Transverse colon (tissue), 4 donors: ENCODE results near the gene CDHR3. TPM values are rescaled to one million over a fixed set of nuclear protein-coding genes. Genes with fewer than 3 reads are reported as not detected.

Experiments
- DNase-seq: peaks from one replicate; pipeline ENCODE4 v3.0.0-alpha.2; 2019
- H3K27ac ChIP-seq, 4 donors: fragments of 200-600 bp; sonication (generic); 2 replicates each; pipeline ENCODE4 v1.5.1; 2016 to 2018; ENCODE audit warnings: inconsistent platforms in 4 of 4
- H3K27me3 ChIP-seq: fragments of 200-600 bp; sonication (generic); 2 replicates; pipeline ENCODE4 v1.5.1; 2017; ENCODE audit warnings: inconsistent platforms
- H3K36me3 ChIP-seq, 4 donors: fragments of 200-600 bp; sonication (generic); 2 replicates each; pipeline ENCODE4 v1.5.1; 2017 to 2019; ENCODE audit warnings: inconsistent platforms in 4 of 4
- H3K4me1 ChIP-seq, 4 donors: fragments of 200-600 bp; sonication (generic); 2 replicates each; pipeline ENCODE4 v1.5.1; 2017 to 2020; ENCODE audit warnings: inconsistent platforms in 4 of 4
- H3K4me3 ChIP-seq, 4 donors: fragments of 200-600 bp; sonication (generic); 1 replicate in 1 of 4; 2 replicates in 3 of 4; pipeline versions ENCODE4 v1.5.1 to v1.6.1; 2017 to 2019; ENCODE audit warnings: inconsistent platforms in 4 of 4
- H3K9me3 ChIP-seq, 2 donors: fragments of 200-600 bp; sonication (generic); 2 replicates each; pipeline ENCODE4 v1.5.1; 2017 to 2019; ENCODE audit warnings: inconsistent platforms in 2 of 2
- CTCF ChIP-seq, 5 experiments: fragments of 200-600 bp in 3 of 5; fragments of 450-650 bp in 2 of 5; sonication (generic) in 3 of 5; IDR thresholded peaks; 1 replicate in 2 of 5; 2 replicates in 3 of 5; pipeline ENCODE4 v1.5.1; 2016 to 2017; ENCODE audit warnings: antibody characterized with exemption in 5 of 5, inconsistent platforms in 3 of 5, mild to moderate bottlenecking in 2 of 5, moderate library complexity in 1 of 5
- EP300 ChIP-seq: sonication (generic); formaldehyde crosslinking; IDR thresholded peaks from one replicate; pipeline ENCODE4 v1.6.1; 2017; ENCODE audit warnings: antibody characterized with exemption, low read depth
- POLR2A ChIP-seq: fragments of 450-650 bp; IDR thresholded peaks from one replicate; pipeline ENCODE4 v1.6.1; 2016; ENCODE audit warnings: antibody characterized with exemption, mild to moderate bottlenecking, moderate library complexity
- POLR2AphosphoS5 ChIP-seq, 3 donors: sonication (generic); formaldehyde crosslinking; IDR thresholded peaks; one replicate each; pipeline ENCODE4 v1.6.1; 2016; ENCODE audit warnings: antibody characterized with exemption in 3 of 3
- WGBS, 2 donors: methylation state at CpG; one replicate each; pipeline ENCODE4 v1.1.5; 2018; ENCODE audit warnings: low coverage in 1 of 2; 5-methylcytosine and 5-hydroxymethylcytosine counted together
- in situ Hi-C, 4 donors: fragments of 200-750 bp; cut with MboI; loops; one replicate each; pipeline versions ENCODE4 v1.15.0 to v1.15.1; 2017; ENCODE audit warnings: low sequenced_read_pairs in 3 of 4, low pct_ligation_motif_present in 1 of 4, low pct_unique_long_range_greater_than_20kb in 1 of 4
- intact Hi-C: fragments of 100-400 bp; cut with DNase I; formaldehyde crosslinking; loops from one replicate; pipeline ENCODE4 v1.15.1; 2023; ENCODE audit warnings: low total_unique reads
- total RNA-seq, 4 donors: library from RNA; depleted of rRNA; stranded (reverse); fragments of >200 nt; gene quantifications; one replicate each; pipeline ENCODE4 v1.1.0, GENCODE V29; 2016

Gene CDHR3
- total RNA-seq, 4 donors from 2014 or later, result 7.6 to 34.4 (median 29.1) TPM

GRCh38 chr7:106018566-106019469, 55.8 kb downstream of the CDHR3 start:
- 87 to 89% methylated on average over 3 to 14 of the region's 14 CpGs for WGBS, 2 donors
- TF ChIP-seq CTCF (IDR thresholded peaks at IDR 0.05) (no peak), POLR2AphosphoS5 (IDR thresholded peaks at IDR 0.05) (no peak), EP300 (no peak), POLR2A (no peak)

GRCh38 chr7:106019470-106019820, 56.4 kb downstream of the CDHR3 start:
- Histone ChIP-seq H3K4me3 (no peak overlapping the region), H3K36me3 (no peaks in the 10 kb centered on the region), H3K9me3 (no peaks in the 10 kb centered on the region), H3K4me1 (no peaks in the 10 kb centered on the region), H3K27ac (no peak overlapping the region), H3K27me3 (no peaks in the 10 kb centered on the region)
- WGBS, 2 donors, result 40 to 58% methylated on average over 2 of the region's 2 CpGs
- no peak for TF ChIP-seq CTCF (IDR thresholded peaks at IDR 0.05)
- no peak for TF ChIP-seq EP300
- TF ChIP-seq POLR2A, result no peak
- no peak for TF ChIP-seq POLR2AphosphoS5 (IDR thresholded peaks at IDR 0.05)
- no peak for DNase-seq
- intact Hi-C loops, result loop anchor here (10.0 kb wide), 1 partner anchor 85 kb away; no protein-coding TSS in a partner anchor
- in situ Hi-C loops, result loop anchor here in 1 of 4 donors (10.0 kb wide), 1 partner anchor 265 kb away; no protein-coding TSS in a partner anchor

More at GRCh38 chr7:106018566-106019469, 55.8 kb downstream of the CDHR3 start:
- in situ Hi-C loops, result loop anchor here in 1 of 4 donors (10.0 kb wide), 1 partner anchor 264 kb away; no protein-coding TSS in a partner anchor
- no peaks in the 10 kb centered on the region for H3K9me3 ChIP-seq
- no peaks in the 10 kb centered on the region for H3K27me3 ChIP-seq
- no peak for DNase-seq
- intact Hi-C loops, result loop anchor here (10.0 kb wide), 1 partner anchor 84 kb away; no protein-coding TSS in a partner anchor
- H3K4me3 ChIP-seq, result no peak overlapping the region
- H3K27ac ChIP-seq, result no peak overlapping the region
- no peaks in the 10 kb centered on the region for H3K4me1 ChIP-seq
- no peaks in the 10 kb centered on the region for H3K36me3 ChIP-seq

- Histone ChIP-seq H3K27me3 (no peaks in the 10 kb centered on the region), H3K4me3 (no peak overlapping the region), H3K36me3 (no peaks in the 10 kb centered on the region), H3K27ac (no peak overlapping the region), H3K9me3 (no peaks in the 10 kb centered on the region), H3K4me1 (no peaks in the 10 kb centered on the region)
- 83 to 85% methylated on average over 4 to 11 of the region's 11 CpGs for WGBS, 2 donors
- intact Hi-C loops (no loop called here), in situ Hi-C loops (no loop called here)
- TF ChIP-seq EP300 (no peak), POLR2A (no peak), CTCF (IDR thresholded peaks at IDR 0.05) (no peak), POLR2AphosphoS5 (IDR thresholded peaks at IDR 0.05) (no peak)
- no peak for DNase-seq
Observed at GRCh38 chr7:106021151-106022067, 58.3 kb downstream of the CDHR3 start.
